SK-N-MC (cell line): ENCODE data around the gene OR7A5.
"Not testable (repeated sequence)": the region's sequence is repeated elsewhere in the genome, so short reads cannot be mapped to it uniquely, and the experiment has no call there.

Source experiments
- EZH2 ChIP-seq: fragments of 200-600 bp; sonication (generic); IDR thresholded peaks from one replicate; pipeline ENCODE4 v1.6.1; 2017; ENCODE audit warnings: antibody characterized with exemption
- FOXP2 ChIP-seq: optimal IDR thresholded peaks from 2 replicates; pipeline ENCODE3; 2011; ENCODE audit warnings: mild to moderate bottlenecking, moderate library complexity; ENCODE audit not compliant: insufficient read depth; ENCODE audit errors: extremely low read length, control extremely low read depth
- POLR2AphosphoS5 ChIP-seq: IDR thresholded peaks from 2 replicates; pipeline ENCODE4 v1.6.1; 2012; ENCODE audit warnings: mild to moderate bottlenecking, low read depth, low read length, borderline replicate concordance

GRCh38 chr19:14780622-14781225 is 54.3 kb downstream of the OR7A5 start:
- TF ChIP-seq POLR2AphosphoS5, EZH2, FOXP2: not testable (repeated sequence)
